Keratinocyte (primary cell): ENCODE data around the gene LTC4S. TPM values are rescaled to one million over a fixed set of nuclear protein-coding genes. Genes with fewer than 3 reads are reported as not detected.

Experiments
- DNase-seq: peaks from one replicate; pipeline ENCODE4 v3.0.0-alpha.2; 2011; ENCODE audit warnings: low read depth, missing footprints, low spot score
- FAIRE-seq: peaks from 2 replicates; lab custom pipeline; 2011; peaks lifted over from hg19 to GRCh38; lab: Jason Lieb, UNC
- H2AFZ ChIP-seq: 2 replicates; pipeline ENCODE4 v1.6.0; 2012; ENCODE audit warnings: low read length, control low read depth, inconsistent platforms; ENCODE audit not compliant: control insufficient read depth
- H3K27ac ChIP-seq: 2 replicates; pipeline ENCODE4 v1.5.1; 2011; ENCODE audit warnings: low read length; ENCODE audit not compliant: control insufficient read depth, insufficient read depth
- H3K27me3 ChIP-seq: 3 replicates; pipeline ENCODE4 v1.6.0; 2011; ENCODE audit warnings: low read length; ENCODE audit not compliant: control insufficient read depth, insufficient read depth; ENCODE audit errors: extremely low read depth
- H3K36me3 ChIP-seq, 2 experiments: 2 replicates in 1 of 2; 3 replicates in 1 of 2; pipeline ENCODE4 v1.5.1; 2011; ENCODE audit warnings: low read length in 2 of 2, mild to moderate bottlenecking in 1 of 2; ENCODE audit not compliant: control insufficient read depth in 2 of 2, insufficient read depth in 2 of 2; ENCODE audit errors: extremely low read depth in 1 of 2
- H3K4me1 ChIP-seq: 3 replicates; pipeline ENCODE4 v1.5.1; 2011; ENCODE audit warnings: low read length; ENCODE audit not compliant: control insufficient read depth, insufficient read depth; ENCODE audit errors: extremely low read depth
- H3K4me2 ChIP-seq: 3 replicates; pipeline ENCODE4 v1.6.0; 2011; ENCODE audit warnings: low read depth, low read length; ENCODE audit not compliant: control insufficient read depth, insufficient read depth; ENCODE audit errors: extremely low read depth
- H3K4me3 ChIP-seq, 3 experiments: fragments of 200-600 bp in 1 of 3; sonication (generic) in 1 of 3; 2 replicates in 2 of 3; 3 replicates in 1 of 3; pipeline ENCODE4 v1.5.1; 2011 to 2016; ENCODE audit warnings: low read length in 3 of 3, mild to moderate bottlenecking in 3 of 3, control low read depth in 2 of 3, inconsistent platforms in 1 of 3, low read depth in 1 of 3, mixed read lengths in 1 of 3, mixed run types in 1 of 3, moderate library complexity in 1 of 3; ENCODE audit not compliant: control insufficient read depth in 2 of 3, insufficient read depth in 2 of 3; ENCODE audit errors: extremely low read depth in 1 of 3
- H3K79me2 ChIP-seq: 2 replicates; pipeline ENCODE4 v1.6.0; 2012; ENCODE audit warnings: low read length; ENCODE audit not compliant: control insufficient read depth, insufficient read depth
- H3K9ac ChIP-seq: 3 replicates; pipeline ENCODE4 v1.6.0; 2011; ENCODE audit warnings: low read length; ENCODE audit not compliant: control insufficient read depth, insufficient read depth; ENCODE audit errors: extremely low read depth
- H3K9me1 ChIP-seq: 3 replicates; pipeline ENCODE4 v1.6.0; 2011; ENCODE audit warnings: low read length; ENCODE audit not compliant: control insufficient read depth, insufficient read depth; ENCODE audit errors: extremely low read depth
- H3K9me3 ChIP-seq: 2 replicates; pipeline ENCODE4 v1.5.1; 2012; ENCODE audit warnings: low read depth, low read length; ENCODE audit not compliant: control insufficient read depth
- H4K20me1 ChIP-seq: 3 replicates; pipeline ENCODE4 v1.6.0; 2011; ENCODE audit warnings: low read length; ENCODE audit not compliant: control insufficient read depth, insufficient read depth; ENCODE audit errors: extremely low read depth
- CTCF ChIP-seq, 3 experiments: IDR thresholded peaks in 1 of 3; conservative IDR thresholded peaks in 1 of 3; optimal IDR thresholded peaks in 1 of 3; 2 replicates in 2 of 3; 3 replicates in 1 of 3; pipeline versions ENCODE3 to v1.5.1; 2011; ENCODE audit warnings: low read length in 3 of 3, mild to moderate bottlenecking in 3 of 3, moderate library complexity in 2 of 3, control low read depth in 1 of 3, inconsistent platforms in 1 of 3; ENCODE audit not compliant: insufficient read depth in 2 of 3; ENCODE audit errors: extremely low read depth in 1 of 3
- EZH2 ChIP-seq: IDR thresholded peaks from one replicate; pipeline ENCODE4 v1.6.1; 2012; ENCODE audit warnings: inconsistent platforms, mild to moderate bottlenecking, low read length, moderate library complexity
- dilution Hi-C: fragments of 300-500 bp; cut with MboI; formaldehyde crosslinking; loops from one replicate; pipeline ENCODE4 v1.7.0; 2020; ENCODE audit warnings: low sequenced_read_pairs; ENCODE audit not compliant: extremely low pct_ligation_motif_present
- polyA plus RNA-seq, 5 experiments: library from polyadenylated mRNA; depleted of rRNA in 3 of 5; stranded (reverse) in 3 of 5; stranded (forward) in 1 of 5; unstranded in 1 of 5; fragments of >200 nt; gene quantifications; 1 replicate in 1 of 5; 2 replicates in 3 of 5; 3 replicates in 1 of 5; pipeline versions ENCODE4 v1.2.1 to v1.2.3, GENCODE V29; 2011 to 2012; ENCODE audit warnings: missing spikeins in 2 of 5, low read depth in 1 of 5, low replicate concordance in 1 of 5

The LTC4S gene
- polyA plus RNA-seq, 1 donor (not counting 4 experiments of a cell fraction or from before 2014, with no cell fraction given): not detected

- H3K27ac ChIP-seq: no peak overlapping the region
- H3K9me3 ChIP-seq: no peaks in the 10 kb centered on the region
- H3K27me3 ChIP-seq: no peaks in the 10 kb centered on the region
- TF ChIP-seq CTCF (optimal IDR thresholded peaks at IDR 0.05 in 1 of 3, IDR thresholded peaks at IDR 0.05 in 1 of 3, conservative IDR thresholded peaks at IDR 0.05 in 1 of 3; ENCODE audit: extremely low read depth in 1 of 3, insufficient read depth in 2 of 3, low read length in 3 of 3): no peak
- no peaks in the 10 kb centered on the region for H3K4me1 ChIP-seq
- H3K4me3 ChIP-seq: no peak overlapping the region
- H3K4me2 ChIP-seq: no peak overlapping the region
- no peaks in the 10 kb centered on the region for H4K20me1 ChIP-seq
- H3K9ac ChIP-seq: no peak overlapping the region
- H3K79me2 ChIP-seq: no peaks in the 10 kb centered on the region
- DNase-seq (no peak), FAIRE-seq (no peak)
- peaks cover 33 to 43% of the 10 kb centered on the region in 2 experiments for H3K36me3 ChIP-seq
- H2AFZ ChIP-seq: no peak overlapping the region
- peaks cover 3% of the 10 kb centered on the region for H3K9me1 ChIP-seq
- dilution Hi-C loops: loop anchor here (25.0 kb wide), 1 partner anchor 94 kb away; the partner anchor contains the start of gene MAML1
Measured at GRCh38 chr5:179830818-179831468, 37.2 kb downstream of the LTC4S start.

- no peak overlapping the region for H3K27ac ChIP-seq
- H3K79me2 ChIP-seq: no peaks in the 10 kb centered on the region
- dilution Hi-C loops: loop anchor here (25.0 kb wide), 1 partner anchor 95 kb away; the partner anchor contains the start of gene MAML1
- no peak overlapping the region for H2AFZ ChIP-seq
- no peak overlapping the region for H3K4me2 ChIP-seq
- H3K9me1 ChIP-seq: peaks cover 3% of the 10 kb centered on the region
- peaks cover 32 to 46% of the 10 kb centered on the region in 2 experiments for H3K36me3 ChIP-seq
- H3K9ac ChIP-seq: no peak overlapping the region
- H3K9me3 ChIP-seq: no peaks in the 10 kb centered on the region
- TF ChIP-seq EZH2: no peak
- TF ChIP-seq CTCF (optimal IDR thresholded peaks at IDR 0.05 in 1 of 3, IDR thresholded peaks at IDR 0.05 in 1 of 3, conservative IDR thresholded peaks at IDR 0.05 in 1 of 3; ENCODE audit: extremely low read depth in 1 of 3, insufficient read depth in 2 of 3, low read length in 3 of 3): no peak
- no peaks in the 10 kb centered on the region for H3K27me3 ChIP-seq
- H4K20me1 ChIP-seq: no peaks in the 10 kb centered on the region
- no peak overlapping the region for H3K4me3 ChIP-seq
- FAIRE-seq (no peak), DNase-seq (no peak)
- H3K4me1 ChIP-seq: no peaks in the 10 kb centered on the region
Measured at GRCh38 chr5:179832039-179832745, 38.4 kb downstream of the LTC4S start.
